COR-L47 (cell line): ENCODE results near the gene TAPBPL.
"Not testable (repeated sequence)": the region's sequence is repeated elsewhere in the genome, so short reads cannot be mapped to it uniquely, and the experiment has no call there.

ENCODE experiments used
- DNase-seq: peaks from one replicate; lab custom pipeline; 2025; lab: John Stamatoyannopoulos, UW

TAPBPL gene

DNA sequence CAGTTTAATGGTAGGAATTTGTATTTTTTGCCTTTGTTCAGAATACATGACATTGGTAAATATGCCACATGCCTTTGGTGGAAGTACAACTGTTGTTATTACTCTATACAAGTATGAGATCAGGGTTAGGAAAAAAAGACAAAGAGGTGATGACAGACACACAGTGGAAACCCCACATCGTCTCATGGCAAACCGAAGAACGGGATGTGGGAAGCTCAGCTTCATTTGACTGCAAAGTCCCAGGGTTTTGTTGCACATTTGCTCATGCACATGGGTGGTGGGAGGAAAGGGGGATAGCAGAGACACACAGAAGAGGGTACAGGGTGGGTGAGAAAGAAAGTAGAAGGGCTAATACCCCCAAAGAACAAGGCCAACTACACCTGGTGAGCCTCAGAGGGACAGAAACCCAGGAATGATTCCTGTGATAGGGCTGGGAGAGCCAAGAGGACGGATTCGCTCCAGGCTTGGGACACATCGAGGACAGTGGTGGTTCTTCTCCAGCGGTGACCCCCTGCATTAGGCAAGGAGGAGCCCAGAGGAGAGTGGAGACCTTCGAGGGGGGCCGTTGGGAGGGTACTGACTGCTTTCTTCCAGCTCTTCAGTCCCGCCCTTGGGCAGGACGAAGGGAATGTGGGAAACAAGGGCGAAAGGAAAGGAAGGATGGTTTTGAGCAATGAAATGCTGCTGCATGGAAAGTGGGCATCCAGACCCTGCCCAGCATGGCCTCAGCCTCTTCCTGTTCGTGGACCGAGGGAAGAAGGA is 10.6 kb downstream of the TAPBPL start:
- DNase-seq, result no peak

GRCh38 chr12:6463216-6463615 is 11.4 kb downstream of the TAPBPL start:
- DNase-seq, result no peak

- no peak for DNase-seq
These were observed 12.0 kb downstream of the TAPBPL start for GRCh38 chr12:6463858-6464257.

DNA sequence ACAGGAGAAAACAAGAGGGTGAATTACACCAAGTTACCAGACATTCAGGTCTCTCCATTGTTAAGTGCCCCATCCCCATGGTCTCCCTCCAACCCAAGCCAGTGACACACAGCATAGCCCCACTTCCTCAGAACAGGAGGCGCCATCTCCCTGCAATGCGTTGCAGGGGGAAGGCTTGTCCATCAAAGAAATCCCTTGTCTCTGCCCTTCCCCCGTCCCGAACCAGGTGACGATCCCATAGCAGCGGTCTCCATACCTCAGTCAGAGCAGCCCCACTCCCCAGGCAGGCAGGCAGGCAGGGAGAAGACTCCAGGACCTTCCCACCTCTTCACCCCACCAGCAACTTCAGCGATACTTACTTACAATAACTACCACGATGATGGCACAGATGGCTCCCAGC is 12.7 kb downstream of the TAPBPL start:
- no peak for DNase-seq

DNA sequence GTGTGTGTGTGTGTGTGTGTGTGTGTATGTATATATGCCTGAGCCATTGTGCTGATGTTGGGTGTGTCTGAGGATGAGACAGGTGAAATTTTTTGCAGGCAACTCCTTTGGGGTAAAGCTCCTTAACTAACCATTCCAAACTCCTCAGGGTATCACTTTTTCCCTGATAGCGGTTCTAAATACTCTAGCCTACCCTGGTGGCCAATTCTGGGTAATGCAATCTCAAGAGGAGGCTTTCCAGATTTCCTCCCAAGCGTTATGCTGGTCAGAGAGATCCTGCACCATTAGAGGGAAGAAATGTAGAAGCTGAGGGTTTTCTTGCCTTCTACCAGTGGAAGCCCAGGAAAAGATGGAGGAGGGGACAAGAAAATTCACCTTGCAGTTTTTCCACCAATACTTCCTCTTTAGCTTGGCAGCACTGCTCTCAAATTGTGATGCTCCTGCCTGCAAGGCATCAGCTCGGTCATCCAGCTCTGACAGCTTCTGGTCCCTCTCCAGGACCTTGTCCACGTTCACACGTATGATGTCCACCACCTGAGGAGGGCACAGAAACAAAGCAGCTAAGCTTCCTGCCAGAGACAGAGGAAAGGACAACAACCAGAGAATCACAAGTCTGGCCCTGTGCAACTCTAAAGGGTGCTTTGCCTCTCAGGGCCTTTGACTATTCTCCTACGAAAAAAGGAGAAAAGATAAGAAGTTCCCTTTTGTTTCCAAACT is 13.8 kb downstream of the TAPBPL start:
- peak; percentile 26 for DNase-seq

GRCh38 chr12:6466184-6466573 is 14.3 kb downstream of the TAPBPL start:
- no peak for DNase-seq

DNA sequence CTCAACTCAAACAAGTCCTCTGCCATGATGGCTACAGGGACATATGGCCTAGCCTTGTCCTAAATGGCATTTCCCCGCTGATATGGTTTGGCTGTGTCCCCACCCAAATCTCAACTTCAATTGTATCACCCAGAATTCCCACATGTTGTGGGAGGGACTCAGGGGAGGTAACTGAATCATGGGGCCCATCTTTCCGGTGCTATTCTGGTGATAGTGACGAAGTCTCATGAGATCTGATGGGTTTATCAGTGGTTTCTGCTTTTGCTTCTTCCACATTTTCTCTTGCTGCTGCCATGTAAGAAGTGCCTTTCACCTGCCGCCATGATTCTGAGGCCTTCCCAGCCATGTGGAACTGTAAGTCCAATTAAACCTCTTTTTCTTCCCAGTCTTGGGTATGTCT is 14.9 kb downstream of the TAPBPL start:
- not testable (repeated sequence) for DNase-seq

- not testable (repeated sequence) for DNase-seq
These were observed 15.9 kb downstream of the TAPBPL start for GRCh38 chr12:6467571-6468282.

GRCh38 chr12:6468283-6468575 is 16.4 kb downstream of the TAPBPL start:
- DNase-seq, result no peak

DNA sequence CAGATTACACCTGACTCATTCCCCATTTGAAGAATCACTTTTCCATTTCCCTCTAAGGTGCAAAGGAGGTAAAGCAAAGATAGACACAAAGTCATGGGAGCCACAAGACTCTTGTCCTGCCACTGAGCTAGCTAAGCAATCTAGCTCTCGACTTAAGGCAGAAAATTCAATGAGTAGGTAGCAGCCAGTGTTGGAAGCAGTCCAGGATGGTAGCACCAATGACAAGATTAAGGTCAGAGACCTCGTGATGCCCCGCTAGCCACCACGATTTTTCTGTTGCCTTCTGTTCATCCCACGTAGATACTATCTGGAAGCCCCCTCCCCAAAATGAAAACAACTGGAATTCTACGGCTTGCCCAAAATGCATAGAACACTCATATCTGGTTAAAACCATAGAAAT is 17.2 kb downstream of the TAPBPL start:
- DNase-seq, result no peak

- DNase-seq, result no peak
These were observed 17.9 kb downstream of the TAPBPL start for GRCh38 chr12:6469609-6470374.

- peak; percentile 92 for DNase-seq
These were observed 18.7 kb downstream of the TAPBPL start, which contains the start of gene VAMP1 for GRCh38 chr12:6470375-6471163. Gene VAMP1, minus strand, starts transcription at chr12:6470677. Its CDS starts 146 bp downstream, at chr12:6470531.

GRCh38 chr12:6471989-6472360 is 20.1 kb downstream of the TAPBPL start:
- DNase-seq, result no peak

GRCh38 chr12:6472491-6472890 is 20.6 kb downstream of the TAPBPL start:
- no peak for DNase-seq

DNA sequence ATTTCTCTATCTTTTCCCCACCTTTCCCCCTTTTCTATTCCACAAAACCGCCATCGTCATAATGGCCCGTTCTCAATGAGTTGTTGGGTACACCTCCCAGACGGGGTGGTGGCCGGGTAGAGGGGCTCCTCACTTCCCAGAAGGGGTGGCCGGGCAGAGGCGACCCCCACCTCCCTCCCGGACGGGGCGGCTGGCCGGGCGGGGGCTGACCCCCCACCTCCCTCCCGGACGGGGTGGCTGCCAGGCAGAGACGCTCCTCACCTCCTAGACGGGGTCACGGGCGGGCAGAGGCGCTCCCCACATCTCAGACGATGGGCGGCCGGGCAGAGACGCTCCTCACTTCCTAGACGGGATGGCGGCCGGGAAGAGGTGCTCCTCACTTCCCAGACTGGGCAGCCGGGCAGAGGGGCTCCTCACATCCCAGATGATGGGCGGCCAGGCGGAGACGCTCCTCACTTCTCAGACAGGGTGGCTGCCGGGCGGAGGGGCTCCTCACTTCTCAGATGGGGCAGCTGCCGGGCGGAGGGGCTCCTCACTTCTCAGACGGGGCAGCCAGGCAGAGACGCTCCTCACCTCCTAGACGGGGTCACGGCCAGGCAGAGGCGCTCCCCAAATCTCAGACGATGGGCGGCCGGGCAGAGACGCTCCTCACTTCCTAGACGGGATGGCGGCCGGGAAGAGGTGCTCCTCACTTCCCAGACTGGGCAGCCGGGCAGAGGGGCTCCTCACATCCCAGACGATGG is 23.6 kb downstream of the TAPBPL start:
- DNase-seq, result not testable (repeated sequence)

- no peak for DNase-seq
These were observed 24.6 kb downstream of the TAPBPL start for GRCh38 chr12:6476489-6476888.

DNA sequence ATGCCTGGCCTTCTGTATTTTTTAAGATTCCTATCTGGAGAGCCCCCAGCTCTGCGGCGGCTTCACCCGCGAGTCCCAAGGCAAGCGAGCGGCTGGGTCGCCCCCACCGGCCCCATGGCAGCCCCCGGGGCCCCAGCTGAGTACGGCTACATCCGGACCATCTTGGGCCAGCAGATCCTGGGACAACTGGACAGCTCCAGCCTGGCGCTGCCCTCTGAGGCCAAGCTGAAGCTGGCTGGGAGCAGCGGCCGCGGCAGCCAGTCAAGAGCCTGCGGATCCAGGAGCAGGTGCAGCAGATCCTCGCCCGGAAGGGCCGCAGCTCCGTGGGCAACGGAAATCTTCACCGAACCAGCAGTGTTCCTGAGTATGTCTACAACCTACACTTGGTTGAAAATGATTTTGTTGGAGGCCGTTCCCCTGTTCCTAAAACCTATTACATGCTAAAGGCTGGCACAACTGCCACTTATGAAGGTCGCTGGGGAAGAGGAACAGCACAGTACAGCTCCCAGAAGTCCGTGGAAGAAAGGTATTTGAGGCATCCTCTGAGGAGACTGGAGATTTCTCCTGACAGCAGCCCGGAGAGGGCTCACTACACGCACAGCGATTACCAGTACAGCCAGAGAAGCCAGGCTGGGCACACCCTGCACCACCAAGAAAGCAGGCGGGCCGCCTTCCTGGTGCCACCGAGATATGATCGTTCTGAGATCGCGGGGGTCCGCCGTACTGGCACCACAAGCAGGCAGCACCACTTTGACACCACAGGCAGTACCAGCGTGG is 25.9 kb downstream of the TAPBPL start:
- not testable (repeated sequence) for DNase-seq

GRCh38 chr12:6478416-6478815 is 26.6 kb downstream of the TAPBPL start:
- DNase-seq, result no peak

- DNase-seq, result no peak
These were observed 36.4 kb downstream of the TAPBPL start for GRCh38 chr12:6488240-6488639.

DNA sequence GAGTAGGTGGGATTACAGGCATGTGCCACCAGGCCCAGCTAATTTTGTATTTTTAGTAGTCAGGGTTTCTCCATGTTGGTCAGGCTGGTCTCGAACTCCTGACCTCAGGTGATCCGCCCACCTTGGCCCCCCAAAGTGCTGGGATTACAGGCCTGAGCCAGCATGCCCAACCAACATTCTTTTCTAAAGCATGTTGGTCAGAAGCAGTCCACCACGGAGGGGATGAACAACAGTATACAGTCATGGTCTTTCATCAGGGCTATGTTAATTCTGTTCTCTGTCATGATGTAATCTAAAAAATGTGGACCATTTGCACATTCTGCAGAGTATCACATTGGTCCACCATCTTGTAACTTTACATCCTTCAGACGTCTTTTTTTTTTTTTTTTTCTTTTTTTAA is 37.6 kb downstream of the TAPBPL start:
- no peak for DNase-seq
